HG02852 (cell line): Measurements from ENCODE around the gene REEP3.

Experiments
- ATAC-seq: cut with Tn5 transposase; IDR thresholded peaks from one replicate; pipeline ENCODE4 v1.9.1; 2021; ENCODE audit warnings: mild to moderate bottlenecking, moderate library complexity; ENCODE audit not compliant: unreplicated experiment

Gene REEP3

DNA sequence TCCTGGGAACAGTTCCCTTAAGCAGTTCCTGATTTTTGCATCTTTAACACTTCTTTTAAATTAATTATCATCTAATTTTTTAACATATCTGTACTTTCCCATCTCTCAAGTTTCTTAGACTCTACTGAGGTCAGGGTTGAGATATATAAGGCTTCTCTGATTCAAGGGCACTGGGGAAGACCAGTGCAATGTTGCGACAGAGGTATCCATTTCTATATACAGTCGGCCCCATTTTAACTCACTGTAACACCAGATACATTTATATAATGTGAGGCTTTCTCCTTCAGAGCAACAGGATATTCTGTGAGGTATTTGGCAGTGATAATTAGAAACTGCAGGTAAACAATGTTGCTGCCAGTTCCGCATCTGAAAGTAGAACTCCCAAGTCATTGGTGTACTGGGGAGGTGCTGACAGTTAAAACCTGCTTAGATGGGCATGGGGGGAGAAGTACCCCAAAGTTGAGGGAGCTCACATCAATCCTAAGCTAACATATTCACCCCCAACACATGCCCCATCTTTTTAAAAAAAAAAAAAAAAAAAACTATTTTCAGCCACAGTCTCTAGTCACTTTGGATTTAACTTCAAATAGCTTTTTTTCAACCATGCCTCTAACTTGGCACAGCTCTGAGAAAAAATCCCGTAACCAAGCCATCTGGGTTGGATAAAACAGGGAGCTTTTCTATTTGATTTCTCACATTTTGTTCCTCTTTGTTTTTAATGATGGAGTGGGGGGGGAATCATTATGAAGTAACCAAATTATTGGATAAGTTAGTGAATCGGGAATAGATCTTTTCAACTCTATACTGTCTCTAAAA is 62.9 kb downstream of the REEP3 start:
- no peak for ATAC-seq

- ATAC-seq = no peak
Measured at GRCh38 chr10:63584725-63585035, 63.5 kb downstream of the REEP3 start.

- ATAC-seq = no peak
Measured at GRCh38 chr10:63585041-63585440, 63.8 kb downstream of the REEP3 start.

DNA sequence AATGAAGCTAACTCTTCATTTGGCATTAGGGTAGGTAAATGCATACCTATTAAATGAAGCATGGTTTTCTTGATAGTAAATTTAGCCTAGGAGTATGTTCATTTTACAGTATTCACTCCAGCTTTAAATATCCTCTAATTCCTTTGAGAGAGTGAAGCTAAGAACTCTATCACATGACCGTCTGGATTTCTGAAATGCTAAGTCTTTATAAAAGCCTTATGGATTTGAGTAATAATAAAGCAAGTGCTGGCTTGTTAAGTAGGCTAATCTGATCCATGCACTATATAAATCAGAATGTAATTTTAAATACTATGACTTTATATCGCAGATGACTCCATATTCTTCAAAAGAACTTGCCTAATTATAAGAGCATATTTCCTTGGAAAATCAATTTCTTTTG is 64.8 kb downstream of the REEP3 start:
- no peak for ATAC-seq

- no peak for ATAC-seq
Measured at GRCh38 chr10:63587191-63587590, 66.0 kb downstream of the REEP3 start.

GRCh38 chr10:63588436-63589167 is 67.4 kb downstream of the REEP3 start:
- no peak for ATAC-seq

- no peak for ATAC-seq
Measured at GRCh38 chr10:63591600-63592379, 70.6 kb downstream of the REEP3 start.

GRCh38 chr10:63593576-63593975 is 72.4 kb downstream of the REEP3 start:
- ATAC-seq = no peak

DNA sequence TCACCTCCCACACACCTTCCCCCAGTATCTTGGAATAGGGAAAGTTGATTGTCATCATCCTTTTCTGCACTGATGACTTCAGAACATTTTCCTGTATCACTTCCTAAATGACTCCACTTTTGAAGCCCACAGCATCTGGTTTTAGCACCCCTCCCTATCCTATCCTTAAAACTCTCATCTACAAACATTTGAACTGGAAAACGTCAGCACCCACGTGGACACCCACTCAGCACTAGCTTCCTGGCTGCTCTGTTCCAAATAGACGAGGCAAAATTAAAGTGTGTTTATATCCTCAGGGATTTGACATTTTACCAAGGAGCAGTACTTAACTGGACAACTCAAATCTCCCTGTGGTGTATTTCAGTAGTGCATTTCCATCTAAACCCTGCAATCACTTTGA is 73.9 kb downstream of the REEP3 start:
- no peak for ATAC-seq

GRCh38 chr10:63596924-63597323 is 75.7 kb downstream of the REEP3 start:
- ATAC-seq = no peak

- no peak for ATAC-seq
Measured at GRCh38 chr10:63600540-63600939, 79.3 kb downstream of the REEP3 start.

- ATAC-seq = peak; percentile 76
Measured at GRCh38 chr10:63603709-63604445, 82.7 kb downstream of the REEP3 start.

DNA sequence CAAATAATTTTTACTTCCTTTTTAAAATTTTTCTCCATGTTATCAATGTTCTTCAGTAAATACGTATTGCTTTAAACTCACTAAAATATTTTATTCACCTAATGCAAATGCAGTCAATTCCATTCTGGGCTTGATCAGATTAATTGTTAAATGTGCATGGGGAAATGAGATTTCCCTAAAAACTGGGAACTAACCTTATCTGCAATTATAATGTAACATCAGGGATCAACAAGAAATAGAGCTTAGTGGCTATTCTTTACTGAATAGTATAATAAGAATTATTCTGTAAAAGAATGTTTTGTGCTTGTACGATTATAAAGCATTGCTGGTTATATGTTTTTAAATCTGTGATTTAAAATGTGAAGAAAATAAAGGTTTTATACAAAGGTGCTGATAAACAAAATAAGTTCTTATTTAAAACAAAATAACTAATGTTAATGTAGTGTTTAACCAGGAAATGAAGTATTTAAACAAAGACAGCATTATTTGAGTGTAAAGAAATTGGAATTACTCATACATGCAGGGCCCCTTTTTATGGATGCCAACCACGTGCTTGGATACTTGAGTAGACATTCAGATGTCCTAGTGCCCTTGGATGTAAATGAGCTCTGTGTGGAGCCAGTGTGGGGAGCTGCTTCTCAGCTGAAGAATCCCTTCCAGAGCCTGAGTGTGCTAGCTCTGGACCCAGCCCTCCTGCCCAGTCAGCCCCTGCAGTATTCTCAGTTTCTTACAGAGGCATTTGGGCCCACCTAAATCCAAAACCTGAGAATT is 84.2 kb downstream of the REEP3 start:
- no peak for ATAC-seq

DNA sequence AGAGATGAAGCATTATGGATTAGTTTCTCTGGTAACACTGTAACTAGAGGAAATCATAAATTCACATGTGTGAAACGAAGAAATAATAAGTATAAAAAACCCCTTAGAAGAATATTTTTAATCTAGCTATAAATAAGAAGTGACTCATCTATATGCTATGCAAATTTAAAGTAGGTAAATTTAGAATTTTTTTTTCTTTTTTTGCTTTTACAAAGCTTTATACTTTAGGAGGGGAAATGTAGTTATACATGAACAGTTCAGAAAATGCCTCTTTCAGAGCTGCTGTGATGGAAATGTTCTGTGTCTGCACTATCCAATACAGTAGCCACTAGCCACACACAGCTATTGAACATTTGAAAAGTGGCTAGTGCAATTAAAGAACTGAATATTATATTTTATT is 87.3 kb downstream of the REEP3 start:
- ATAC-seq = no peak

DNA sequence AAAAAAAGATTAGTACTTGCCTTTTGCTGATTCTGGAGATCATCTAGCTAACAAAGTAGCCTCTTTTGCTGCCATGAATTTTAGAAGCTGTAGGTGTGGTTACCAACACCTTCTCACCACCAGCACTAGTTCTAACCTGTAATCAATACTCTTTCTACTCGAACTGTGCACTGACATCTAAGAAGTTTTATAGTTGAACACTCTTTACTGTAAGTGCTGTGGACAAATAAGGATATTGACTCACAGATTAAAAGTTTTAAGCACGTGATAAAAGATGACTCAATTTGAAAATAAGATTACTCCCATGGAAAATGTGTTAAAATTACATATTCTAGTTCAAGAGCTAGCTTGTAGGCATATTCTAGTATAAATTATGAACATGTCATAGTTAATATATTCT is 89.9 kb downstream of the REEP3 start:
- no peak for ATAC-seq

DNA sequence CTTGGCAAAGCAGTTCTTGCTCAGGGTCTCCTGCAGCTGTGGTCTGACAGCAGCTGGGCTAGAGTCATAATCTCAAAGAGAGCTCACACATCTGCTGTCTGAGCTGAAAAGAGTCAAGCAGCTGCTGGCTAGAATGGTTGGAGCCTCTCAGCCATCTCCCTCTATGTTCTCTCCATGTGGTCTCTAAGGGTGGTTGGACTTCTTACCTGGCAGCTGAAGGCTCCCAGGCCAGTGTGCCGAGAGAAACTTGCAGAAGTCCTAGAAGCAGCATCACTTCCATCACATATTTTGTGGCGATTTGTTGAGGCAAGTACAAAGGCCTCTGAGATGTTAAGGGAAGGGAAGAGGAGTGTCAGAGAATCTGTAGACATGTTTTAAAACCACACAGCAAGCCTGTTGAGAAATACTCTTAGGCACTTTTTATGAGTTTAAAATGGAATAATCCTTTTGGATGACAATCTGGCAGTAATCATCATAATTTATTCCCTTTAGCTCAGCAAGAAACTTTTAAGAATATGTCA is 93.2 kb downstream of the REEP3 start:
- no peak for ATAC-seq

GRCh38 chr10:63618552-63618951 is 97.4 kb downstream of the REEP3 start:
- ATAC-seq = no peak

DNA sequence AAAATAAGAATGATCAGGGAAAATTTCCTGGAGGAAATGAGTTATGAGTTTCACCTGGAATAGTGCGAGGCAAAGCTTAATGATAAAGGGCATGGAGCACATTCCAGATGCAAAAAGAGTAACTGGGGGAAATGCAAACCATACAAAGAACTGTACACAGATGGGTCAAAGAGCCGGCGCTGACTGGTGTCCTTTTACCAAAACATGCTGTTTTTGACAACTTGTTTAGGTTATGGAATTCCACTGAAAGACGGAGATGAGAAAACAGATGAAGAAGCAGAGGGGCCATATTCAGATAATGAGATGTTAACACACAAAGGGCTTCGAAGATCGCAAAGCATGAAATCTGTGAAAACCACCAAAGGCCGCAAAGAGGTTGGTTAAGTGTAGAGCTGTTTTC is 98.2 kb downstream of the REEP3 start:
- ATAC-seq = no peak

DNA sequence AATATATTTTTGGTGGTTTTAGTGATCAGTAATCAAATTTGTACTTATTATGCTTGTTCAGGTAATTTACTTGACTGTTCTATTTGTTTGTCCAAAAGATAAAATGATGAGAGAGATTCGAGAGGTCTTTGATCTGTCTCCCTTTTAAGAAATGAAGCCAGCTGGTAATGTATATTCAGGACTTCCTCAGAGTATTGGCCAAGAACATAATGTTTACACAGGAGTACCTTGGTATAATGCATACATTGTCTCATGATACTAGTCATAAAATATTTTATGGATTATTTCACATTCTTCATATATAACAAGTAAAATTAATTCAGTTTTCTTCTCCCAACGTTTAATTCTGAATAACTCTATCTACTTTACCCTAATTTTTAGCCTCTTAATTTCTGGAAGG is 100.9 kb downstream of the REEP3 start:
- ATAC-seq = no peak

DNA sequence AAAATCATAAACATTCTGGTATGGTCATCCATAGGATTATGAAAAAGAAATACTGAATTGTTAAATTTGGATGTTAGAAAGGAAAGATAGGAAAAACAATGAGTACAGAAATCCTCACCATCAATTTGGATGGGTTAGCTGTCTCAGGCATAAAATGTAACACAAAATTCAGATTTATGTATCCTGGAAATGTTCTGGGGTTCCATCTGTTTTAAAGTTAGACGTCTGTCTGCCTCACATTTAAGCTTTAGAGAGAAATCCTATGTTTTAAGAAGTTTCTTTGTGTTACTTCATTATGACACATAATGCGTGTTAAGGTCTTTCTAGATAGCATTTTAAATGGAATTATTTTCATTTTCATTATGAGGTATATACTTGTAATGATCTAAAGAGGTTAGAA is 103.5 kb downstream of the REEP3 start:
- no peak for ATAC-seq
